ENCODE measurements around the gene TELO2. TPM values are rescaled to one million over a fixed set of nuclear protein-coding genes. Genes with fewer than 3 reads are reported as not detected.

Gene TELO2
- total and polyA plus RNA-seq, 2 donors (not counting 1 experiment from before 2014, with no cell fraction given) = 6.3 to 10.9 TPM

DNA sequence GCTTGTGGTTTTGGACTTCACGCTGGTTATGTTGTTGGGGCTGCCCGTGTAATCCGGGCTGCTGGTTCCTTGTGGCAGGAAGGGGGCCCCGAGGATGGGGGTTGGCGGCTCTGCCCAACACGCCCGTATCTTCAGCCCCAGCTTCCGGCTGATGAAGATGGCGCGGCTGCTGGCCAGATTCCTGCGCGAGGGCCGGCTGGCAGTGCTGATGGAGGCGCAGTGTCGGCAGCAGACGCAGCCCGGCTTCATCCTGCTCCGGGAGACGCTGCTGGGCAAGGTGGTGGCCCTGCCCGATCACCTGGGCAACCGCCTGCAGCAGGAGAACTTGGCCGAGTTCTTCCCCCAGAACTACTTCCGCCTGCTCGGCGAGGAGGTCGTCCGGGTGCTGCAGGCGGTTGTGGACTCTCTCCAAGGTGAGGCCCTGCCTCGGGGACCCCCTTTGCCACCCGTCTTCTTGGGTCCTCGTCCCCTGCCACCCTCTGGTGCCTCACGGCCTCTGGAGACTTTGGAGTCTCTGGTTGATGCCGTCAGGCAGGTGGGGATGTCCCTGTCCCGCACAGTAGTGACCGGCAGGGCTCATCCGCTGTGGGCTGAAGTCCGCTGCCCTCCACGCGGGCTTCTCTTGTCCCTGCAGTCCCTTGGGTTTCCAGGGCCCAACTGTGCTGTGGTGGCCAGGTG is 2.2 kb downstream of the TELO2 start:
- Histone ChIP-seq H3K27me3 (ENCODE audit: control insufficient read depth, insufficient read depth, low read length) (no peaks in the 10 kb centered on the region), H3K36me3 (ENCODE audit: control insufficient read depth, insufficient read depth, low read length) (peaks cover 14% of the 10 kb centered on the region), H3K9ac (ENCODE audit: insufficient read depth, low read length) (no peak overlapping the region), H3K79me2 (ENCODE audit: control insufficient read depth, insufficient read depth, low read length) (peaks cover 12% of the 10 kb centered on the region), H3K4me2 (ENCODE audit: extremely low read depth, insufficient read depth, low read length) (no peak overlapping the region), H4K20me1 (ENCODE audit: control insufficient read depth, extremely low read depth, insufficient read depth, low read length) (no peaks in the 10 kb centered on the region), H3K4me1 (ENCODE audit: control insufficient read depth, extremely low read depth, insufficient read depth, low read length) (no peaks in the 10 kb centered on the region), H3K4me3 (replicated peaks in 1 of 4; ENCODE audit: control extremely low read depth in 1 of 4, insufficient read depth in 1 of 4, low read depth in 3 of 4, low read length in 4 of 4) (no peak overlapping the region), H2AFZ (ENCODE audit: low read length) (no peak overlapping the region), H3K9me3 (ENCODE audit: control insufficient read depth, insufficient read depth, low read depth, low read length) (no peaks in the 10 kb centered on the region), H3K27ac (ENCODE audit: insufficient read depth, low read length) (no peak overlapping the region)
- DNase-seq (ENCODE audit: low read depth in 2 of 2) = no peak
- TF ChIP-seq, protein P1, sequence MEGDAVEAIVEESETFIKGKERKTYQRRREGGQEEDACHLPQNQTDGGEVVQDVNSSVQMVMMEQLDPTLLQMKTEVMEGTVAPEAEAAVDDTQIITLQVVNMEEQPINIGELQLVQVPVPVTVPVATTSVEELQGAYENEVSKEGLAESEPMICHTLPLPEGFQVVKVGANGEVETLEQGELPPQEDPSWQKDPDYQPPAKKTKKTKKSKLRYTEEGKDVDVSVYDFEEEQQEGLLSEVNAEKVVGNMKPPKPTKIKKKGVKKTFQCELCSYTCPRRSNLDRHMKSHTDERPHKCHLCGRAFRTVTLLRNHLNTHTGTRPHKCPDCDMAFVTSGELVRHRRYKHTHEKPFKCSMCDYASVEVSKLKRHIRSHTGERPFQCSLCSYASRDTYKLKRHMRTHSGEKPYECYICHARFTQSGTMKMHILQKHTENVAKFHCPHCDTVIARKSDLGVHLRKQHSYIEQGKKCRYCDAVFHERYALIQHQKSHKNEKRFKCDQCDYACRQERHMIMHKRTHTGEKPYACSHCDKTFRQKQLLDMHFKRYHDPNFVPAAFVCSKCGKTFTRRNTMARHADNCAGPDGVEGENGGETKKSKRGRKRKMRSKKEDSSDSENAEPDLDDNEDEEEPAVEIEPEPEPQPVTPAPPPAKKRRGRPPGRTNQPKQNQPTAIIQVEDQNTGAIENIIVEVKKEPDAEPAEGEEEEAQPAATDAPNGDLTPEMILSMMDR (conservative IDR thresholded peaks at IDR 0.05 in 1 of 2, IDR thresholded peaks at IDR 0.05 in 1 of 2; ENCODE audit: low read depth in 1 of 2, low read length in 2 of 2) = no peak
- TF ChIP-seq EZH2 (IDR thresholded peaks at IDR 0.05; ENCODE audit: low read length, missing control alignments) = no peak

DNA sequence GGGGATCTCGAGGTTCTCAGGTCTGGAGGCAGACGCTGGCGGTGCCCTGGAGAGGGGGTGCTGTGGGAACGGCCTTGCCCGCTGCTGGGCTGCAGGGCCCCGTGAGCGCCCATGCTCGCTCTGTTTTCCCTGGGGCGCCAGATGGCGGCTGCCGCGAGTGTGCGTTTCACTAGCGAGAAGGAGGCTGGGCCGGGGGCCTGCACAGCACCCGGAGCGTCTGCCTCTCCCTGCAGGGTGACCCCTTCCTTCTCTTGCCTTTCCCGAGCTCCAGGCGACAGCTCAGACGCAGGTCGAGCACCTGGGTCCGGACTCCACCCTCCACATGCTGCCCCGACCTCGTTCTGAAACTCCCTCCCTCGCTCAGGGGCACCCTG is 2.7 kb downstream of the TELO2 start:
- no peak overlapping the region for H3K4me2 ChIP-seq (ENCODE audit: extremely low read depth, insufficient read depth, low read length)
- no peaks in the 10 kb centered on the region for H4K20me1 ChIP-seq (ENCODE audit: control insufficient read depth, extremely low read depth, insufficient read depth, low read length)
- no peak overlapping the region for H3K4me3 ChIP-seq (replicated peaks in 1 of 4; ENCODE audit: control extremely low read depth in 1 of 4, insufficient read depth in 1 of 4, low read depth in 3 of 4, low read length in 4 of 4)
- no peak overlapping the region for H3K9ac ChIP-seq (ENCODE audit: insufficient read depth, low read length)
- H2AFZ ChIP-seq (ENCODE audit: low read length) = no peak overlapping the region
- DNase-seq (ENCODE audit: low read depth in 2 of 2) = no peak
- no peaks in the 10 kb centered on the region for H3K4me1 ChIP-seq (ENCODE audit: control insufficient read depth, extremely low read depth, insufficient read depth, low read length)
- no peaks in the 10 kb centered on the region for H3K27me3 ChIP-seq (ENCODE audit: control insufficient read depth, insufficient read depth, low read length)
- H3K79me2 ChIP-seq (ENCODE audit: control insufficient read depth, insufficient read depth, low read length) = peaks cover 12% of the 10 kb centered on the region
- TF ChIP-seq, protein P1 (conservative IDR thresholded peaks at IDR 0.05 in 1 of 2, IDR thresholded peaks at IDR 0.05 in 1 of 2; ENCODE audit: low read depth in 1 of 2, low read length in 2 of 2) = no peak
- no peak for TF ChIP-seq EZH2 (IDR thresholded peaks at IDR 0.05; ENCODE audit: low read length, missing control alignments)
- no peaks in the 10 kb centered on the region for H3K9me3 ChIP-seq (ENCODE audit: control insufficient read depth, insufficient read depth, low read depth, low read length)
- H3K36me3 ChIP-seq (ENCODE audit: control insufficient read depth, insufficient read depth, low read length) = peaks cover 14% of the 10 kb centered on the region
- no peak overlapping the region for H3K27ac ChIP-seq (ENCODE audit: insufficient read depth, low read length)

DNA sequence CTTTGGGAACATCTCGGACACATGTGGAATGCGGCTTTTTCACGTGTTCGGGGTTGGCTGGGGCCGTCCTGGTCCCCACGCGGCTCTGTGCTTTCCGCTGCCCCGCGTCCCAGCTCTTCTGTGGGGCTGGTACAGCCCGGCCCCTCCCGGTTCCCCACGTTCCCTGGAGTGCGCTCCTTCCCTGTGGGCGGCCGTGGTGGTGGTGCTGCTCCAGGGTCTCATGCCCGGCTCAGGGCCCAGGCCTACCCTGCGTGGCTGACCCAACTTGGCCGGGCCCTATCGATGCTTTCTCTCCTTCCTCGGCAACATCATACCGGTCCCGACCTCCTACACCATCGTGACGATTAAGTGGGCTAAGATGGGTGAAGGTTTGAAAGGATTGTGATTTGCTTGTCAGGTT is 3.3 kb downstream of the TELO2 start:
- TF ChIP-seq, protein P1 (conservative IDR thresholded peaks at IDR 0.05 in 1 of 2, IDR thresholded peaks at IDR 0.05 in 1 of 2; ENCODE audit: low read depth in 1 of 2, low read length in 2 of 2) = no peak
- no peak for TF ChIP-seq EZH2 (IDR thresholded peaks at IDR 0.05; ENCODE audit: low read length, missing control alignments)
- Histone ChIP-seq H3K79me2 (ENCODE audit: control insufficient read depth, insufficient read depth, low read length) (peaks cover 12% of the 10 kb centered on the region), H3K9me3 (ENCODE audit: control insufficient read depth, insufficient read depth, low read depth, low read length) (no peaks in the 10 kb centered on the region), H2AFZ (ENCODE audit: low read length) (no peak overlapping the region), H3K4me1 (ENCODE audit: control insufficient read depth, extremely low read depth, insufficient read depth, low read length) (no peaks in the 10 kb centered on the region), H3K4me3 (replicated peaks in 1 of 4; ENCODE audit: control extremely low read depth in 1 of 4, insufficient read depth in 1 of 4, low read depth in 3 of 4, low read length in 4 of 4) (no peak overlapping the region), H3K27me3 (ENCODE audit: control insufficient read depth, insufficient read depth, low read length) (no peaks in the 10 kb centered on the region), H3K9ac (ENCODE audit: insufficient read depth, low read length) (no peak overlapping the region), H3K36me3 (ENCODE audit: control insufficient read depth, insufficient read depth, low read length) (peaks cover 14% of the 10 kb centered on the region), H4K20me1 (ENCODE audit: control insufficient read depth, extremely low read depth, insufficient read depth, low read length) (no peaks in the 10 kb centered on the region), H3K27ac (ENCODE audit: insufficient read depth, low read length) (no peak overlapping the region), H3K4me2 (ENCODE audit: extremely low read depth, insufficient read depth, low read length) (no peak overlapping the region)
- no peak for DNase-seq (ENCODE audit: low read depth in 2 of 2)
